HG03066 (cell line): ENCODE data around the gene TP73.
"Not testable (repeated sequence)": the region's sequence is repeated elsewhere in the genome, so short reads cannot be mapped to it uniquely, and the experiment has no call there.

Source experiments
- ATAC-seq: cut with Tn5 transposase; IDR thresholded peaks from one replicate; pipeline ENCODE4 v1.9.1; 2021; ENCODE audit warnings: low read depth; ENCODE audit not compliant: unreplicated experiment

Gene TP73

DNA sequence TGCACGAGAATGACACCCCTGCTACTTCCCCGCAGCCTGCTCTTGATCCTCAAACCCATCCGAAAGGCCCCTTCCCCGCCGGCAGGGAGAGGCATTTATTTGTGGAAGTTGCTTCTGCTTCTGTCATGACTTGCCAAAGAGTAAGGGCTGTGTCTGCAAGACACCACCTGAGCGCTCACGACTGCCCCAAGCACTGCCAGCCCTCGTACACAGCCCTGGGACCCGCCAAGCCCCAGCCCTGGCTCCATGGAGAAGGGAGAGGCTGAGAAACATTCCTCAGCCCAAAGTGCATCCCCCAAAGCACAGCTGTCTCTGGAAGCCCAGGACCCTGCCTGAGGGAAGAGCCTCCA is 33.8 kb upstream of the TP73 start:
- ATAC-seq = no peak

DNA sequence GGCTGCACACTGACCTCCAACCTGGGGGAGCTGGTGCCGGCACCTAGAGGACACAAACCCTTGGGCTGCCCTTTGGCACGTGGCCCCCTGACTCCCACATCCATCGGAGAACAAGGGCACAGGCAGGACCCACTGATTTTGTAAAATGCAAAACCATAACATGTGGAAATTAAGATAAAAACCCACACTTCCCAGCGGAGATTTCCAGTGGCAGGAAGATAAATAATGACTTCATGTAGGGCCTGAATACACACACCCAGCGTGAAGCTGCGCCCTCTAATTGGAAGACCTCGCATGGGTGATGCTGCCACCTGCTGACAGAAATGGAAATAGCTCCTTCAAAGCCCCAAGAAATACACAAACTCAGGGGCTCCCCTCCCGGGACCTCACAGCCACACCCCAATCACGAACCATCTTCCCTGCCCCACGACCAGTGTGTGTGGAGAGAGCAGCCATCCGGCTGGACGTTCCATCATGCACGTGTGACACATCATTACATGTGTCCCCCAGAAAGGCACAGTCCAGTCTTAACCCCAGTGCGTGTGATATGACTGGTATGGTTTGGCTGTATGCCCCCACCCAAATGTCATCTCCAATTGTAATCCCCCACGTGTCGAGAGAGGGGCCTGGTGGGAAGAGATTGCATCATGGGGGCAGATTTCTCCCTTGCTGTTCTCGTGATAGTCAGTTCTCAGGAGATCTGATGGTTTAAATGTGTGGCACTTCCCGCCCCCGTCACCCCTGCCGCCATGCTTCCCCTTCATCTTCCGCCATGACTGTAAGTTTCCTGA is 33.2 kb upstream of the TP73 start:
- no peak for ATAC-seq

DNA sequence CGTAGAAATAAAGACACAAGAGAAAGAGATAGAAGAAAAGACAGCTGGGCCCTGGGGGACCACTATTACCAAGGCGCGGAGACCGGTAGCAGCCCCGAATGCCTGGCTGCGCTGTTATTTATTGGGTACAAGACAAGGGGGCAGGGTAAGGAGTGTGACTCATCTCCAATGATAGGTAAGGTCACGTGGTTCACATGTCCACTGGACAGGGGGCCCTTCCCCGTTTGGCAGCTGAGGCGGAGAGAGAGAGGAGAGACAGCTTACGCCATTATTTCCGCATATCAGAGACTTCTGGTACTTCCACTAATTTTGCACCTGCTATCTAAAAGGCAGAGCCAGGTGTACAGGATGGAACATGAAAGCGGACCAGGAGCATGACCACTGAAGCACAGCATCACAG is 31.6 kb upstream of the TP73 start:
- no peak for ATAC-seq

GRCh38 chr1:3621151-3621671 is 31.1 kb upstream of the TP73 start:
- ATAC-seq = not testable (repeated sequence)

- not testable (repeated sequence) for ATAC-seq
These were observed 30.2 kb upstream of the TP73 start for GRCh38 chr1:3622102-3622501.

DNA sequence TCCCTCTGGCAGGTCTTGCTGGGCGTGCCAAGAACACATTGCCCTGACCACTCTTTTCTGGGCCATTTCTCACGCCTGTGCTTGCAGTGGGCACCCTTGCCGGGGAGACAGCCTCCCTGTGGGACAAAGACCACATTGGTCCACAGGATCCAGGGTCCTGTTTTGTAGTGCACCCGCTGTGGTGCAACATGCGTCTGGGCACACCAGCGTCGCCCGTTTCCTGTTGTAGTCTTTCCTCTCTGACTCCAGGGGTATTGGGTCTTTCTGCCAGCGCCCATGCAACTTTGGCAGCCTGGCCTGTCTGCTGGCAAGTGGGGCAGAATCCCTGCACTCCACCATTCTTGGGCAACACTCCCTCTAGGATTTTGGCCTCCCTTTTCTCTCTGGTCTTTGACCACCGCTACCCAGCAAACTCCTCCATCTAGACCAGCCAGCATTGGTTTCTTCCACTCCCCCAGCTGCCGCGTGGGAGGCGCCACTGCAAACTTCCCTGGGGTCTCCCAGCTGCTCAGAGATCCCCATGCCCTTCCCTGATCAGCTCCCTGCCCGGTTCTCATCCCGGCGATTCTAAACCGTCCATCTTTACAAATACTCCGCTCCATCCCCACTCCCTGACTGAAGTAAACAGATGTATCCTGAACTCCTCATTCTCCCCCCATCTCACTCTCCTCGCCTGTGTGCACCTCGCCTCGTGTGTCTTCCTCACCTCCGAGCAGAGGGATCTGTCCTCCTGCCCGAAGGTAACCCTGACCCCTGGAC is 28.7 kb upstream of the TP73 start:
- ATAC-seq = no peak

DNA sequence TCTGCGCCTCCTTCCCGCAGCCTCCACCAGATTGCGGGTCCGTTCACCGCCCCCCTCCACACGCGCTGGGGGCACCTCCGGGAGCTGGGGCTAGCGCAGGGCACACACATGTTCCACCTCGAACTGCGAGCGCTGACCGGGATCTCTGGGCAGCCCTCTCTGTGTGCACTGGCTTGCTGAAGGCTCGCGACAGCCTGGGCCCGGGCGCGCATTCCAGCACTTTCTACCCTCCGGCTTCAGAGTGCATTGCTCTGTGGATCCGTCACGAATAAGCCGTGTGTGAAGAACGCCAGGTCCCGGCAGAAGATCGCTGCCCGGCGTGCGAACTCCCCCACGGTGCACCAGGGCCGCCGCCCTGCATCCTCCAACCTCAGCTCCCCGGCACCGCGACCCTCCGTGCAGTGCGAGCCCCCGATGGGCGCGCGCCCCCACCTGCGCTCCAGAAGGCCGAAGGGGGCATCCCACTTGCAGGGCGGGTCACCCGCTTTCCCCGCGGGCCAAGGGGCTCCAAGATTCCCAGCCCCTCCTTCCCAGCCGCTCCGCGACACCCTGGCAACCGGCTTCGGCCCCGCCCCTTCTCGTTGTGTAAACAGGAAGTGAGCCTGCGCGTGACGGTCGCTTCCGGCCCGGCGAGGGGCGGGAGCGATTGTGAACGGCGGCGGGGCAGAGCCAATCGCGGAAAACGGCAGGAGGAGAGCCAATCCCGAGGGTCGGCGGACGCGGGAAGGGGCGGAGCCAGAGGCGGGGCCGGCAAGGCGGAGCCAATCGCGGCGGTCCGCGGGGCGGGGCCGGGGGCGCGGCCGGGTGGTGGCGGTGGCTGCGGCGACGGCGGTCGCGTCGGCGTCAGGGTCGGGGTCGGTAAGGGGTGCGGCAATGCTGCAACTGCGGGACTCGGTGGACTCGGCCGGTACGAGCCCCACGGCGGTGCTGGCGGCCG is 27.8 kb upstream of the TP73 start, which contains the start of gene TPRG1L:
Gene TPRG1L (plus strand): TSS at position 816 of the 937 bp plus-strand sequence. CDS start 58 bp downstream, at position 874.
- ATAC-seq = peak; percentile 90

DNA sequence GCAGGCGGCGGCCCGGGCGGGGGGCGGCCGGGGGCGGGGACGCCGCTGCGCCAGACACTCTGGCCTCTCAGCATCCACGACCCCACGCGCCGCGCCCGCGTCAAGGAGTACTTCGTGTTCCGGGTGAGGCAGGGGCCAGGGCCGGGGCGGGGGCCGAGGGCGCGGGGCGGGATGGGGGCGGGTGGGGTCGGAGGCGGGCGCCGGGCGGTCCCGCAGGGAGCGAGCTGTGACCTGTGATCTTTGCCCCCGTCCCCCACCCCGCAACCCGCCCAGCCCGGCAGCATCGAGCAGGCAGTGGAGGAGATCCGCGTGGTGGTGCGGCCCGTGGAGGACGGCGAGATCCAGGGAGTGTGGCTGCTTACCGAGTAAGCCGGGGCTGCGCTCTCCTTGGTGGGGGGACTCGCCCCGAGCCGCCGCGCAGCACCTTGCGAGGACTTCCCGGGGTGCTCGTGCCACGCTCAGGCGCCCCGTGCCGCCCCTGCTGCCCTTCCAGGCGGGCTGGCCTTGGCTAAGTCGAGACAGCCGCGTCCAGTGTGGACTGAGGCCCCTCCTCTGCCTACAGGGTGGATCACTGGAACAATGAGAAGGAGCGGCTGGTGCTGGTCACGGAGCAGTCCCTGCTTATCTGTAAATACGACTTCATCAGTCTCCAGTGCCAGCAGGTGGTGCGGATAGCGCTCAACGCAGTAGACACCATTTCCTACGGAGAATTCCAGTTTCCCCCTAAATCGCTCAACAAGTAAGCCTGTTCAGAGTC is 27.0 kb upstream of the TP73 start:
- ATAC-seq = peak; percentile 6

GRCh38 chr1:3626025-3626424 is 26.3 kb upstream of the TP73 start:
- no peak for ATAC-seq

GRCh38 chr1:3627515-3628253 is 24.6 kb upstream of the TP73 start:
- no peak for ATAC-seq

GRCh38 chr1:3628445-3628844 is 23.9 kb upstream of the TP73 start:
- ATAC-seq = no peak

- no peak for ATAC-seq
These were observed 22.7 kb upstream of the TP73 start for GRCh38 chr1:3629561-3630160.

GRCh38 chr1:3630161-3630611 is 22.1 kb upstream of the TP73 start:
- ATAC-seq = no peak

DNA sequence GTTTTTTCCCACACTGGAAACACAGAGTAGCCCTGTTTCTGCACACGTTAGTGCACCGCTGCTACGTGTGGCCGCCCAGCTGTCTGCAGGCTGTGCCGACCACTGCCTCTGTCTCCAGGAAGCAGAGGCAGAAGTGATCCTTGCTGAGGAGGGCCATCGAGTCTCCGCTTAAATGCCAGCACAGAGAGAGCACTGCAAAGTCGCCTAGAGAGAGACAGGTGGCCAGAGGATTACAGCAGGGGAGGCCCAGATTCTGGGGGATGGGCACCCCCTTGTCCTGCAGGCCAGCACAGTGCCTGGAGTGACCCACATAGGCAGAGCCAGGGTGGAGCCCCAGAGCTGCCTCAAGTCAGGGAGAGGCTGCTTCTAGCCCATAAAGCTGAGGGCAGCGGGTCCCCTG is 21.4 kb upstream of the TP73 start:
- no peak for ATAC-seq

GRCh38 chr1:3631320-3632260 is 20.7 kb upstream of the TP73 start:
- ATAC-seq = no peak

DNA sequence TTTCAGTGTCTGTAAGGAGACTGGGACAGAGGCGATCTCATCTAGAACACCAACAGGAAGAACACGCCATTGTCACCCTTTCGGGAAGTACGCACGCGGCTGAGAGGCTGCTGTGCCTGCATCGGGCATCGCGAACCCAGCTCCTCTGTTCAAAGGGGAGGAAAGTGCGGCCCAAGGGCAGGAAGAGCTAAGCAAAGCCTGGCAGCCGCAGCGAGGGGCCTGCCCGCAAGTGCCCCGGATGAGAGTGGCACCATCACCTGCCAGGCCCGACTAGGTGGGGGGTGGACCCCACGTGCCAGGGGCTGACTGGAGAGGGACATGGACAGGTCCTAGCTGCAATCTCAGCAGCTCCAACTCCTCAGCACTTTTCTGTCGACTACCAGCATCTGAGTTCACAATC is 20.0 kb upstream of the TP73 start:
- ATAC-seq = no peak

- no peak for ATAC-seq
These were observed 19.5 kb upstream of the TP73 start for GRCh38 chr1:3632716-3633343.
